DMS153 (cell line): ENCODE results near the gene TMX3.
A peak's percentile ranks its signal among the peaks of the same experiment; 100 is the strongest.

Experiments
- DNase-seq: peaks from one replicate; lab custom pipeline; 2025; lab: John Stamatoyannopoulos, UW

Gene TMX3

GRCh38 chr18:68713131-68713530 is 1.8 kb downstream of the TMX3 start:
- DNase-seq, result no peak

GRCh38 chr18:68707646-68708045 is 7.3 kb downstream of the TMX3 start:
- DNase-seq, result no peak

GRCh38 chr18:68705119-68705518 is 9.8 kb downstream of the TMX3 start:
- DNase-seq, result no peak

- no peak for DNase-seq
Measured at GRCh38 chr18:68703326-68703725, 11.6 kb downstream of the TMX3 start.

GRCh38 chr18:68701353-68701752 is 13.6 kb downstream of the TMX3 start:
- DNase-seq, result no peak

GRCh38 chr18:68699043-68699442 is 15.9 kb downstream of the TMX3 start:
- DNase-seq, result no peak

GRCh38 chr18:68696937-68697336 is 18.0 kb downstream of the TMX3 start:
- no peak for DNase-seq

GRCh38 chr18:68694316-68694715 is 20.6 kb downstream of the TMX3 start:
- DNase-seq, result no peak

- no peak for DNase-seq
Measured at GRCh38 chr18:68693091-68693815, 21.7 kb downstream of the TMX3 start.

GRCh38 chr18:68679528-68679927 is 35.4 kb downstream of the TMX3 start:
- no peak for DNase-seq

- no peak for DNase-seq
Measured at GRCh38 chr18:68676913-68677312, 38.0 kb downstream of the TMX3 start.

- DNase-seq, result no peak
Measured at GRCh38 chr18:68667121-68667520, 47.8 kb downstream of the TMX3 start.

- no peak for DNase-seq
Measured at GRCh38 chr18:68666381-68666780, 48.5 kb downstream of the TMX3 start.

- DNase-seq, result no peak
Measured at GRCh38 chr18:68665628-68666027, 49.3 kb downstream of the TMX3 start.

GRCh38 chr18:68662754-68663153 is 52.2 kb downstream of the TMX3 start:
- DNase-seq, result no peak

GRCh38 chr18:68660354-68661183 is 54.3 kb downstream of the TMX3 start:
- DNase-seq, result peak; percentile 41

- no peak for DNase-seq
Measured at GRCh38 chr18:68648191-68648590, 66.7 kb downstream of the TMX3 start.

- no peak for DNase-seq
Measured at GRCh38 chr18:68642003-68642402, 72.9 kb downstream of the TMX3 start.

GRCh38 chr18:68640861-68641260 is 74.0 kb downstream of the TMX3 start:
- no peak for DNase-seq

GRCh38 chr18:68638613-68639012 is 76.3 kb downstream of the TMX3 start:
- DNase-seq, result no peak

- no peak for DNase-seq
Measured at GRCh38 chr18:68627812-68628211, 87.1 kb downstream of the TMX3 start.
